K562 (cell line): ENCODE data around the gene TRMT1. TPM values are rescaled to one million over a fixed set of nuclear protein-coding genes. Genes with fewer than 3 reads are reported as not detected.

Source experiments
- ARNT ChIP-seq, 2 experiments: fragments of 450-650 bp; IDR thresholded peaks; 2 replicates each; pipeline ENCODE4 v1.6.1; 2016; ENCODE audit warnings: mild to moderate bottlenecking in 1 of 2
- BCOR ChIP-seq: fragments of 450-650 bp; IDR thresholded peaks from 2 replicates; pipeline ENCODE4 v1.6.1; 2016
- CTBP1 ChIP-seq: fragments of 450-650 bp; IDR thresholded peaks from 2 replicates; pipeline ENCODE4 v1.6.1; 2016; ENCODE audit warnings: borderline replicate concordance
- DPF2 ChIP-seq: fragments of 450-650 bp; IDR thresholded peaks from 2 replicates; pipeline ENCODE4 v1.6.1; 2016
- GATAD2B ChIP-seq: fragments of 450-650 bp; IDR thresholded peaks from 2 replicates; pipeline ENCODE4 v1.6.1; 2017; ENCODE audit warnings: mild to moderate bottlenecking, borderline replicate concordance
- HMGXB4 ChIP-seq: sonication (generic); formaldehyde crosslinking; IDR thresholded peaks from 2 replicates; pipeline ENCODE4 v1.8.1; 2023; ENCODE audit warnings: mild to moderate bottlenecking, missing genetic modification reagents
- HNRNPUL1 ChIP-seq: fragments of 200-400 bp; formaldehyde crosslinking; IDR thresholded peaks from 2 replicates; pipeline ENCODE4 v1.6.1; 2017; ENCODE audit warnings: low read length
- KDM1A ChIP-seq, 2 experiments: fragments of 450-650 bp; IDR thresholded peaks; 2 replicates each; pipeline ENCODE4 v1.6.1; 2016; ENCODE audit warnings: mild to moderate bottlenecking in 2 of 2
- NFE2 ChIP-seq: IDR thresholded peaks from 2 replicates; pipeline ENCODE4 v1.6.1; 2014; ENCODE audit warnings: antibody characterized with exemption, low read depth
- NRF1 ChIP-seq, 2 experiments: fragments of 450-650 bp; IDR thresholded peaks in 1 of 2; conservative IDR thresholded peaks in 1 of 2; 2 replicates each; pipeline ENCODE4 v1.6.1; 2014; ENCODE audit warnings: mild to moderate bottlenecking in 2 of 2
- PHF21A ChIP-seq: fragments of 450-650 bp; IDR thresholded peaks from 2 replicates; pipeline ENCODE4 v1.6.1; 2017; ENCODE audit warnings: low read depth, borderline replicate concordance
- POLR2AphosphoS5 ChIP-seq: IDR thresholded peaks from 2 replicates; pipeline ENCODE4 v1.6.1; 2011; ENCODE audit warnings: mild to moderate bottlenecking, low read depth, low read length, moderate library complexity; ENCODE audit not compliant: control insufficient read depth, insufficient read depth
- POLR2G ChIP-seq: fragments of 200-400 bp; formaldehyde crosslinking; IDR thresholded peaks from 2 replicates; pipeline ENCODE4 v1.6.1; 2017; ENCODE audit warnings: low read depth, mild to moderate bottlenecking, antibody characterized with exemption, low read length, moderate library complexity
- RBBP5 ChIP-seq: fragments of 200-600 bp; sonication (generic); IDR thresholded peaks from 2 replicates; pipeline ENCODE4 v1.6.1; 2012; ENCODE audit warnings: borderline replicate concordance, mild to moderate bottlenecking, low read length, control low read depth, inconsistent platforms; ENCODE audit not compliant: insufficient read depth, poor library complexity, severe bottlenecking
- SIN3A ChIP-seq, 2 experiments: fragments of 150-350 bp in 1 of 2; IDR thresholded peaks; 2 replicates each; pipeline ENCODE4 v1.6.1; 2011 to 2016; ENCODE audit warnings: borderline replicate concordance in 2 of 2, low read depth in 2 of 2, low read length in 2 of 2, mild to moderate bottlenecking in 2 of 2, moderate library complexity in 2 of 2; ENCODE audit not compliant: control insufficient read depth in 1 of 2
- TAF1 ChIP-seq: IDR thresholded peaks from 2 replicates; pipeline ENCODE4 v1.6.1; 2011; ENCODE audit warnings: mild to moderate bottlenecking, low read length, moderate library complexity; ENCODE audit not compliant: insufficient read depth, control insufficient read depth, severe bottlenecking; ENCODE audit errors: extremely low read depth
- TBP ChIP-seq: optimal IDR thresholded peaks from 2 replicates; pipeline ENCODE3; 2011; ENCODE audit warnings: low read depth, low read length, improper control_type of control experiment
- ZKSCAN1 ChIP-seq: fragments of 150-350 bp; IDR thresholded peaks from 2 replicates; pipeline ENCODE4 v1.6.1; 2016; ENCODE audit warnings: low read depth, low read length
- ZNF445 ChIP-seq: fragments of 250-450 bp; sonication (Bioruptor Pico); IDR thresholded peaks from 2 replicates; pipeline ENCODE4 v1.4.0; 2020; ENCODE audit warnings: low read depth, mild to moderate bottlenecking, moderate library complexity
- ZNF76 ChIP-seq: fragments of 250-450 bp; sonication (Bioruptor Pico); IDR thresholded peaks from 2 replicates; pipeline ENCODE4 v1.4.0; 2020; ENCODE audit warnings: mild to moderate bottlenecking, moderate library complexity, borderline replicate concordance
- polyA plus RNA-seq, 8 experiments: library from polyadenylated mRNA; depleted of rRNA in 4 of 8; stranded (reverse) in 5 of 8; unstranded in 3 of 8; fragments of >200 nt; fragmentation: Nextera tagmentation in 2 of 8; fragmentation: Illumina TruSeq in 1 of 8; extraction: Ambion mirVana in 2 of 8; extraction: Trizol in 1 of 8; gene quantifications; 2 replicates each; pipeline versions ENCODE4 v1.2.1 to v1.2.3, GENCODE V29; 2011 to 2014; ENCODE audit warnings: inconsistent platforms in 1 of 8, missing spikeins in 1 of 8
- total RNA-seq, 7 experiments: library from RNA; depleted of rRNA in 6 of 7; stranded (reverse); fragments of >200 nt in 6 of 7; fragmentation: Illumina TruSeq in 2 of 7; extraction: Trizol in 2 of 7; gene quantifications; 2 replicates each; pipeline versions ENCODE4 v1.2.1 to v1.2.3, GENCODE V29; 2011 to 2021; ENCODE audit warnings: low replicate concordance in 1 of 7
- TF ChIP-seq, protein P1 (sequence below), 2 experiments: fragments of 450-650 bp; IDR thresholded peaks; 2 replicates each; pipeline ENCODE4 v1.6.1; 2016
- TF ChIP-seq, protein P2 (sequence below): fragments of 450-650 bp; formaldehyde crosslinking; IDR thresholded peaks from 2 replicates; pipeline ENCODE4 v1.4.0; 2022; ENCODE audit warnings: missing genetic modification characterization
- TF ChIP-seq, protein P3 (sequence below): IDR thresholded peaks from 2 replicates; pipeline ENCODE4 v1.6.1; 2011; ENCODE audit not compliant: insufficient read length; ENCODE audit errors: extremely low read depth

The TRMT1 gene
- total and polyA plus RNA-seq, 9 of the 15 experiments (the other 6 are each of a cell fraction or from before 2014, with no cell fraction given): 5.8 to 158 (median 54.3) TPM

DNA sequence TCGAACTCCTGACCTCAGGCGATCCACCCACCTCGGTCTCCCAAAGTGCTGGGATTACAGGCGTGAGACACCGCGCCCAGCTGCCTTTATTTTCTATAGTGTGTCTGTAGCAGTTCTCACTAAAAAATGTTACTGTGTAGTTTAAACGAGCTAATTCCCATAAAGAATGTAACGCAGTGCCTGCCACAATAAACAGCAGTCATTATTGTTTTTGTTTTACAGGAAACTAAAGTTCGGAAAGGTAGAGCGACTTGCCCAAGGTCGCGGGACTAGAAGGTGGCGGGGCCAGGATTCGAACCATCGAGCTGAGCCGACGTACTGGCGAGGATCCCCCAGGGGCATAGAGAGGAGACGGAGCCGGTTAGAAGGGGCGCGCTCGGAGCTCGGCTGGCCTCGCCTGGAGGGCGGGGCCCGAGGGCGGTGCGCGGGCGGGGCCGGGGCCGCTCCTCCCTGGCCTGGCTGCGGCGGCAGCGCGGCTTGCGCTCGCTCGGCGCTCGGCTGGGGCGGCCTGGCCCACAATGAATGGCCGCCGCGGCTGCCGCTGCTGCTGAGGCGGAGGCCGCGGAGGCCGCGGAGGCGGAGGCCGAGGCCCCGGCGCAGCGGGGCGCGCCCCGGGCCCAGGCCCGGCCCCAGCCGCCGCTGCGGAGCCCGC, 1.4 kb upstream of the TRMT1 start, which contains the start of gene NACC1 (continued):
- TF ChIP-seq TAF1: peak; percentile 95
- TF ChIP-seq BCOR: peak; percentile 89
- peak; percentile 77 for TF ChIP-seq GATAD2B
- no peak for TF ChIP-seq PHF21A
- TF ChIP-seq HMGXB4 (CRISPR knock-in tag): no peak
- TF ChIP-seq POLR2AphosphoS5: peak; percentile 38; the same call in 1 of the 2 replicates
- TF ChIP-seq NRF1 (conservative IDR thresholded peaks at IDR 0.05 in 1 of 2, IDR thresholded peaks at IDR 0.05 in 1 of 2): peak; percentile 60 to 70; a peak in 2 of 4 replicates
- peak in 1 of 2 experiments; percentile 42; a peak in 2 of 4 replicates for TF ChIP-seq KDM1A (IDR thresholded peaks at IDR 0.05)
- peak in 1 of 2 experiments; percentile 33; a peak in 1 of 4 replicates for TF ChIP-seq SIN3A (IDR thresholded peaks at IDR 0.05; ENCODE audit: borderline replicate concordance in 2 of 2, control insufficient read depth in 1 of 2, low read depth in 2 of 2, low read length in 2 of 2)
- TF ChIP-seq DPF2: peak; percentile 35; the same call in 1 of the 2 replicates
- no peak for TF ChIP-seq ZNF76 (CRISPR knock-in tag)
- TF ChIP-seq, protein P1, sequence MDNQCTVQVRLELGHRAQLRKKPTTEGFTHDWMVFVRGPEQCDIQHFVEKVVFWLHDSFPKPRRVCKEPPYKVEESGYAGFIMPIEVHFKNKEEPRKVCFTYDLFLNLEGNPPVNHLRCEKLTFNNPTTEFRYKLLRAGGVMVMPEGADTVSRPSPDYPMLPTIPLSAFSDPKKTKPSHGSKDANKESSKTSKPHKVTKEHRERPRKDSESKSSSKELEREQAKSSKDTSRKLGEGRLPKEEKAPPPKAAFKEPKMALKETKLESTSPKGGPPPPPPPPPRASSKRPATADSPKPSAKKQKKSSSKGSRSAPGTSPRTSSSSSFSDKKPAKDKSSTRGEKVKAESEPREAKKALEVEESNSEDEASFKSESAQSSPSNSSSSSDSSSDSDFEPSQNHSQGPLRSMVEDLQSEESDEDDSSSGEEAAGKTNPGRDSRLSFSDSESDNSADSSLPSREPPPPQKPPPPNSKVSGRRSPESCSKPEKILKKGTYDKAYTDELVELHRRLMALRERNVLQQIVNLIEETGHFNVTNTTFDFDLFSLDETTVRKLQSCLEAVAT (IDR thresholded peaks at IDR 0.05): peak in 1 of 2 experiments; percentile 99; a peak in 2 of 4 replicates
- peak; percentile 69 for TF ChIP-seq POLR2G
- peak; percentile 68 for TF ChIP-seq TBP
- no peak for TF ChIP-seq ZNF445 (CRISPR knock-in tag)
- TF ChIP-seq, protein P2, sequence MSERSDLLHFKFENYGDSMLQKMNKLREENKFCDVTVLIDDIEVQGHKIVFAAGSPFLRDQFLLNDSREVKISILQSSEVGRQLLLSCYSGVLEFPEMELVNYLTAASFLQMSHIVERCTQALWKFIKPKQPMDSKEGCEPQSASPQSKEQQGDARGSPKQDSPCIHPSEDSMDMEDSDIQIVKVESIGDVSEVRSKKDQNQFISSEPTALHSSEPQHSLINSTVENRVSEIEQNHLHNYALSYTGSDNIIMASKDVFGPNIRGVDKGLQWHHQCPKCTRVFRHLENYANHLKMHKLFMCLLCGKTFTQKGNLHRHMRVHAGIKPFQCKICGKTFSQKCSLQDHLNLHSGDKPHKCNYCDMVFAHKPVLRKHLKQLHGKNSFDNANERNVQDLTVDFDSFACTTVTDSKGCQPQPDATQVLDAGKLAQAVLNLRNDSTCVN (CRISPR knock-in tag): no peak
- TF ChIP-seq, protein P3, sequence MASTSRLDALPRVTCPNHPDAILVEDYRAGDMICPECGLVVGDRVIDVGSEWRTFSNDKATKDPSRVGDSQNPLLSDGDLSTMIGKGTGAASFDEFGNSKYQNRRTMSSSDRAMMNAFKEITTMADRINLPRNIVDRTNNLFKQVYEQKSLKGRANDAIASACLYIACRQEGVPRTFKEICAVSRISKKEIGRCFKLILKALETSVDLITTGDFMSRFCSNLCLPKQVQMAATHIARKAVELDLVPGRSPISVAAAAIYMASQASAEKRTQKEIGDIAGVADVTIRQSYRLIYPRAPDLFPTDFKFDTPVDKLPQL: no peak
- TF ChIP-seq RBBP5: peak; percentile 85
- TF ChIP-seq CTBP1: peak; percentile 47; the same call in 1 of the 2 replicates
- no peak for TF ChIP-seq HNRNPUL1
- TF ChIP-seq NFE2: no peak
- TF ChIP-seq ZKSCAN1: no peak
- TF ChIP-seq ARNT (IDR thresholded peaks at IDR 0.05): 0 out of 4 replicates have a peak, but pooled peaks of 1 of the 2 experiments have one; percentile 37
